Liver (tissue), 3 donors: ENCODE measurements around the gene HHLA2.

Experiments used
- CTCF ChIP-seq: fragments of 150-350 bp; IDR thresholded peaks from 2 replicates; pipeline ENCODE4 v1.5.1; 2017; ENCODE audit warnings: improper control_type of control experiment, low read depth, low read length; ENCODE audit not compliant: missing input control
- MAX ChIP-seq: IDR thresholded peaks from 2 replicates; pipeline ENCODE4 v1.6.1; 2016; ENCODE audit warnings: antibody characterized with exemption
- RAD21 ChIP-seq, 2 donors: IDR thresholded peaks; 2 replicates each; pipeline ENCODE4 v1.6.1; 2016; ENCODE audit warnings: antibody characterized with exemption in 2 of 2, mild to moderate bottlenecking in 2 of 2
- REST ChIP-seq: IDR thresholded peaks from 2 replicates; pipeline ENCODE4 v1.6.1; 2016; ENCODE audit warnings: antibody characterized with exemption, mild to moderate bottlenecking
- SP1 ChIP-seq: IDR thresholded peaks from 2 replicates; pipeline ENCODE4 v1.6.1; 2018; ENCODE audit warnings: antibody characterized with exemption, mild to moderate bottlenecking
- donor health status: healthy.
- donor health status: healthy.

- TF ChIP-seq REST (no peak), CTCF (no peak), RAD21 (IDR thresholded peaks at IDR 0.05) (no peak), SP1 (no peak), MAX (no peak)
Observed at GRCh38 chr3:108327168-108327567, 30.8 kb downstream of the HHLA2 start.
